ENCODE data around the gene LDB3.

The LDB3 gene

GRCh38 chr10:86716466-86716865, 48.2 kb downstream of the LDB3 start:
- no peak for TF ChIP-seq CTCF (IDR thresholded peaks at IDR 0.05; ENCODE audit: insufficient read depth, low read depth, low read length, missing control alignments)
- DNase-seq (ENCODE audit: low read depth) = no peak
- no peak overlapping the region for H3K4me3 ChIP-seq (ENCODE audit: low read depth, low read length)

DNA sequence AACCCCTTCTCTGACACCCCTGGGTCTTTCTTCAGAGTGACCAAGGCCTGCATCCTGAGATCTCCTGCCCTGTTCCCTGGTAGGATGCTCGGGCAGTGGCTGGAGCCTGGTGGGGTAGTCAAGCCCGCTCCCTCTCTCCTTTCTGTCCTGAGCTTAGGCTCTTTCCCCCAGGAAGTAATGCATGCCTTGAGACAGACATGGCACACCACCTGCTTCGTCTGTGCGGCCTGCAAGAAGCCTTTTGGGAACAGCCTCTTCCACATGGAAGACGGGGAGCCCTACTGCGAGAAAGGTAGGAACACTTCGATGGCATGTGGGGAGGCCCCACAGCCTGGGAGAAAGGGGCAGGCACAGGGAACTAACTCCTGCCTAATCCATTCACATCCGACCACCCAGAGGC, 50.2 kb downstream of the LDB3 start:
- TF ChIP-seq CTCF (IDR thresholded peaks at IDR 0.05; ENCODE audit: insufficient read depth, low read depth, low read length, missing control alignments) = no peak
- no peak for DNase-seq (ENCODE audit: low read depth)

DNA sequence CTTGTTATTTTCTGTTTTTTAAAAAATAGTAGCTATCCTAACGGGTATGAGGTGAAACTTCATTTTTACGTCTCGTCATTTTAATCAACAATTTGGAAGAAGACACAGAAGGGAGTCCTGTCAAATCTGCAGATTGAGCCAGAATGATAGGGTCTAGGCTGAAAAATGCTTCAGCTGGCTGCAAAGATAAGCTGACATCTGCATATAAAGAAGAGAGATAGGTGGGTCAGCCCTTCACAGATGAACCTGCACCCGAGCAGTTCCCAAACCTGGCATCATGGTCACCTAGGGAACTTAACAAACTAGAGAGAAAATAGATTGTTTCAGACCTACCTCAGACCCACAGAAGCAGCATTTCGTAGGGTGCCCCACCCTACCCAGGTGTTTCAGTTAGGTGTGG, 52.9 kb downstream of the LDB3 start:
- no peak for DNase-seq (ENCODE audit: low read depth)
- TF ChIP-seq CTCF (IDR thresholded peaks at IDR 0.05; ENCODE audit: insufficient read depth, low read depth, low read length, missing control alignments) = no peak
- no peak overlapping the region for H3K4me3 ChIP-seq (ENCODE audit: low read depth, low read length)

More for the DNA sequence above, 50.2 kb downstream of the LDB3 start:
- H3K4me3 ChIP-seq (ENCODE audit: low read depth, low read length) = no peak overlapping the region

DNA sequence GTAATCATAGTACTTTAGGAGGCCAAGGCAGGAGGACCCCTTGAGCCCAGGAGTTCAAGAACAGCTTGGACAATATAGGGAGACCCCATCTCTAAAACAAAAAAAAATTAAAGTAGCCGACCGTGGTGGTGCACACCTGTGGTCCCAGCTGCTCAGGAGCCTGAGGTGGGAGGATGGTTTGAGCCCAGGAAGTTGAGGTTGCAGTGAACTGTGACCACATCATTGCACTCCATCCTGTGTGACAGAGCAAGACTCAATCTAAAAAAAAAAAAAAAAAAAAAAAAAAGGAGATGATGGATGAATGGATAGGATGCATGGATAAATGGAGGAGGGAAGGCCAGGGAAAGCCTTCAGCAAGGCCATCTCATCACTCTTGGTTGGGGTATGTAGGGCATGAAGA, 54.7 kb downstream of the LDB3 start:
- TF ChIP-seq CTCF (IDR thresholded peaks at IDR 0.05; ENCODE audit: insufficient read depth, low read depth, low read length, missing control alignments) = no peak
- no peak for DNase-seq (ENCODE audit: low read depth)
- H3K4me3 ChIP-seq (ENCODE audit: low read depth, low read length) = no peak overlapping the region

DNA sequence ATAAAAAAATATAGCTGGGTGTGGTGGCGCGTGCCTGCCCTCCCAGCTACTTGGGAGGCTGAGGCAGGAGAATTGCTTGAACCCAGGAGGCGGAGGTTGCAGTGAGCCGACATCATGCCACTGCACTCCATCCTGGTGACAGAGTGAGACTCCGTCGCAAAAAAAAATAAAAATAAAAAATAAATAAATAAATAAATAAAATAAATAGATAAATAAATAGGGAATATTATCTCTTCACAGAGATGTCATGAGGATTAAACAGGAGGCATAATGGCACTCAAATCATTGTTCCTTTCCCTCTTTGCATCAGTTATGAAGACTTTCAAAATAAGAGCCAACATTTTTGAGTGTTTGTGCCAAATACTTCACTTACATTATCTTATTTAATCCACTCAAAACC, 56.1 kb downstream of the LDB3 start:
- no peak overlapping the region for H3K4me3 ChIP-seq (ENCODE audit: low read depth, low read length)
- no peak for TF ChIP-seq CTCF (IDR thresholded peaks at IDR 0.05; ENCODE audit: insufficient read depth, low read depth, low read length, missing control alignments)
- no peak for DNase-seq (ENCODE audit: low read depth)

GRCh38 chr10:86725980-86726676, 57.8 kb downstream of the LDB3 start:
- no peak overlapping the region for H3K4me3 ChIP-seq (ENCODE audit: low read depth, low read length)
- no peak for TF ChIP-seq CTCF (IDR thresholded peaks at IDR 0.05; ENCODE audit: insufficient read depth, low read depth, low read length, missing control alignments)
- DNase-seq (ENCODE audit: low read depth) = no peak

DNA sequence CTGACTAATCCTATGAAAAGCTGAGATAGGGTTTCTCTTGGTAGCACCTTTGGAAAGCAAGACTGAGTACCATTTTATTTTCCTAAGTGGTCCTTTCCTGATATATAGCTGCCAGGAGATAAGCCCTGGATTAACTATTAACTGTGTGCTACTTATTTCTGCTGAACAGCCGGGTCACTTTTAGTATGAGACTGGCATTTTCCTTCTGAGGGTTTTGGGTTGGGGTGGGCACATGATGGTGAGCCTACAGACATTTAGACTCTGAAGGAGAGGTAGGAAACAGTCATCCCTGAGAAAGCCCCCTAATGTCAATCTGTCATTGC, 58.3 kb downstream of the LDB3 start:
- DNase-seq (ENCODE audit: low read depth) = no peak
- H3K4me3 ChIP-seq (ENCODE audit: low read depth, low read length) = no peak overlapping the region
- no peak for TF ChIP-seq CTCF (IDR thresholded peaks at IDR 0.05; ENCODE audit: insufficient read depth, low read depth, low read length, missing control alignments)

Data from GM12865 (cell line).